Esophagus (tissue), 2 donors: ENCODE results near the gene USP26. TPM values are rescaled to one million over a fixed set of nuclear protein-coding genes. Genes with fewer than 3 reads are reported as not detected.
"Not testable (repeated sequence)": the region's sequence is repeated elsewhere in the genome, so short reads cannot be mapped to it uniquely, and the experiment has no call there.

Source experiments
- H3K27ac ChIP-seq, 2 donors: one replicate each; pipeline ENCODE4 v1.5.1; 2013; ENCODE audit warnings: low read depth in 2 of 2, mild to moderate bottlenecking in 2 of 2, inconsistent platforms in 1 of 2, low read length in 1 of 2, moderate library complexity in 1 of 2
- H3K27me3 ChIP-seq, 2 donors: one replicate each; pipeline ENCODE4 v1.6.1; 2013; ENCODE audit warnings: low read length in 2 of 2, control low read depth in 1 of 2, mild to moderate bottlenecking in 1 of 2; ENCODE audit not compliant: insufficient read depth in 2 of 2, control insufficient read depth in 1 of 2
- H3K36me3 ChIP-seq, 2 donors: one replicate each; pipeline ENCODE4 v1.6.1; 2013; ENCODE audit warnings: low read length in 1 of 2; ENCODE audit not compliant: control insufficient read depth in 2 of 2, insufficient read depth in 2 of 2
- H3K4me1 ChIP-seq, 2 donors: one replicate each; pipeline ENCODE4 v1.6.1; 2013; ENCODE audit warnings: low read length in 1 of 2; ENCODE audit not compliant: control insufficient read depth in 2 of 2, insufficient read depth in 2 of 2
- H3K4me3 ChIP-seq, 2 donors: one replicate each; pipeline ENCODE4 v1.5.1; 2013; ENCODE audit warnings: low read length in 2 of 2, mild to moderate bottlenecking in 2 of 2, low read depth in 1 of 2, moderate library complexity in 1 of 2
- H3K9me3 ChIP-seq, 2 donors: one replicate each; pipeline ENCODE4 v1.6.1; 2013; ENCODE audit warnings: mild to moderate bottlenecking in 2 of 2, low read depth in 1 of 2, low read length in 1 of 2, moderate library complexity in 1 of 2; ENCODE audit not compliant: control insufficient read depth in 2 of 2, insufficient read depth in 1 of 2
- WGBS, 2 donors: extraction: QIAGEN DNeasy Blood & Tissue Kit; methylation state at CpG; one replicate each; pipeline ENCODE4 v1.1.7; 2013; 5-methylcytosine and 5-hydroxymethylcytosine counted together
- polyA plus RNA-seq, 2 donors: library from polyadenylated mRNA; stranded (reverse); fragments of 200-250 nt; gene quantifications; one replicate each; pipeline ENCODE4 v1.2.3, GENCODE V29; 2013
- donor health status: healthy with polysubstance abuse.
- donor health status: Bipolar disorder and iron deficiency.

The USP26 gene
- polyA plus RNA-seq, 2 donors = not detected

- WGBS, 2 donors = 90 to 94% methylated on average over 28 of the region's 28 CpGs
These were observed 52.6 kb downstream of the USP26 start for GRCh38 chrX:133044145-133044786.

GRCh38 chrX:133042260-133042659 is 54.6 kb downstream of the USP26 start:
- no peaks in the 10 kb centered on the region for H3K27me3 ChIP-seq
- no peak overlapping the region for H3K27ac ChIP-seq
- H3K9me3 ChIP-seq = no peaks in the 10 kb centered on the region
- H3K4me1 ChIP-seq = no peaks in the 10 kb centered on the region
- no peaks in the 10 kb centered on the region for H3K36me3 ChIP-seq
- H3K4me3 ChIP-seq = no peak overlapping the region
- WGBS, 2 donors = 57 to 78% methylated on average over 2 of the region's 2 CpGs

More at GRCh38 chrX:133044145-133044786, 52.6 kb downstream of the USP26 start:
- not testable (repeated sequence) for H3K27me3 ChIP-seq, H3K27ac ChIP-seq, H3K36me3 ChIP-seq, H3K4me3 ChIP-seq, H3K9me3 ChIP-seq, H3K4me1 ChIP-seq

- no peaks in the 10 kb centered on the region for H3K27me3 ChIP-seq
- H3K4me3 ChIP-seq = no peak overlapping the region
- H3K4me1 ChIP-seq = no peaks in the 10 kb centered on the region
- H3K9me3 ChIP-seq = no peaks in the 10 kb centered on the region
- no peaks in the 10 kb centered on the region for H3K36me3 ChIP-seq
- WGBS, 2 donors = 53 to 65% methylated on average over 5 of the region's 5 CpGs
- no peak overlapping the region for H3K27ac ChIP-seq
These were observed 63.9 kb downstream of the USP26 start for GRCh38 chrX:133033010-133033409.

- Histone ChIP-seq H3K27me3 (no peaks in the 10 kb centered on the region), H3K27ac (no peak overlapping the region)
- 80 to 91% methylated on average over 3 of the region's 3 CpGs for WGBS, 2 donors
These were observed 78.7 kb downstream of the USP26 start for GRCh38 chrX:133018229-133018628.

GRCh38 chrX:133007458-133007857 is 89.5 kb downstream of the USP26 start:
- WGBS, 2 donors = 84 to 90% methylated on average over 3 of the region's 3 CpGs
- H3K27ac ChIP-seq = no peak overlapping the region
- H3K4me1 ChIP-seq = no peaks in the 10 kb centered on the region
- no peak overlapping the region for H3K4me3 ChIP-seq
- no peaks in the 10 kb centered on the region for H3K9me3 ChIP-seq
- no peaks in the 10 kb centered on the region for H3K36me3 ChIP-seq
- H3K27me3 ChIP-seq = no peaks in the 10 kb centered on the region

More at GRCh38 chrX:133018229-133018628, 78.7 kb downstream of the USP26 start:
- Histone ChIP-seq H3K4me1 (no peaks in the 10 kb centered on the region), H3K4me3 (no peak overlapping the region), H3K36me3 (no peaks in the 10 kb centered on the region), H3K9me3 (no peaks in the 10 kb centered on the region)

- Histone ChIP-seq H3K4me3 (no peak overlapping the region), H3K27me3 (no peaks in the 10 kb centered on the region), H3K4me1 (no peaks in the 10 kb centered on the region), H3K9me3 (no peaks in the 10 kb centered on the region), H3K27ac (no peak overlapping the region), H3K36me3 (no peaks in the 10 kb centered on the region)
- 71 to 91% methylated on average over 1 of the region's 1 CpG for WGBS, 2 donors
These were observed 91.3 kb downstream of the USP26 start for GRCh38 chrX:133005616-133006015.

- Histone ChIP-seq H3K27me3 (no peaks in the 10 kb centered on the region), H3K27ac (no peak overlapping the region), H3K36me3 (no peaks in the 10 kb centered on the region), H3K9me3 (no peaks in the 10 kb centered on the region), H3K4me3 (no peak overlapping the region), H3K4me1 (no peaks in the 10 kb centered on the region)
- WGBS, 2 donors = 3 to 8% methylated on average over 2 of the region's 2 CpGs
These were observed 91.9 kb downstream of the USP26 start for GRCh38 chrX:133005042-133005441.

GRCh38 chrX:132999209-132999608 is 97.7 kb downstream of the USP26 start:
- H3K27ac ChIP-seq = no peak overlapping the region
- H3K9me3 ChIP-seq = no peaks in the 10 kb centered on the region
- no peaks in the 10 kb centered on the region for H3K4me1 ChIP-seq
- no peak overlapping the region for H3K4me3 ChIP-seq
- 66 to 67% methylated on average over 1 of the region's 1 CpG for WGBS, 2 donors
- H3K27me3 ChIP-seq = no peaks in the 10 kb centered on the region
- no peaks in the 10 kb centered on the region for H3K36me3 ChIP-seq

GRCh38 chrX:132990835-132991234 is 106.1 kb downstream of the USP26 start:
- Histone ChIP-seq H3K4me3 (no peak overlapping the region), H3K9me3 (no peaks in the 10 kb centered on the region), H3K27ac (no peak overlapping the region), H3K4me1 (no peaks in the 10 kb centered on the region), H3K36me3 (no peaks in the 10 kb centered on the region), H3K27me3 (peaks cover 0 to 3% of the 10 kb centered on the region in 2 donors)
- WGBS, 2 donors = 74 to 82% methylated on average over 2 of the region's 2 CpGs

GRCh38 chrX:132986556-132986955 is 110.4 kb downstream of the USP26 start:
- Histone ChIP-seq H3K36me3 (no peaks in the 10 kb centered on the region), H3K27me3 (no peaks in the 10 kb centered on the region), H3K9me3 (no peaks in the 10 kb centered on the region), H3K4me3 (no peak overlapping the region), H3K27ac (no peak overlapping the region), H3K4me1 (no peaks in the 10 kb centered on the region)
